Measurements from ENCODE around the gene NFKBIL1. TPM values are rescaled to one million over a fixed set of nuclear protein-coding genes. Genes with fewer than 3 reads are reported as not detected.
A peak's percentile ranks its signal among the peaks of the same experiment; 100 is the strongest.
"Not testable (repeated sequence)": the region's sequence is repeated elsewhere in the genome, so short reads cannot be mapped to it uniquely, and the experiment has no call there.

Gene NFKBIL1
- total RNA-seq, 1 experiment from 2014 or later: 15.1 TPM

DNA sequence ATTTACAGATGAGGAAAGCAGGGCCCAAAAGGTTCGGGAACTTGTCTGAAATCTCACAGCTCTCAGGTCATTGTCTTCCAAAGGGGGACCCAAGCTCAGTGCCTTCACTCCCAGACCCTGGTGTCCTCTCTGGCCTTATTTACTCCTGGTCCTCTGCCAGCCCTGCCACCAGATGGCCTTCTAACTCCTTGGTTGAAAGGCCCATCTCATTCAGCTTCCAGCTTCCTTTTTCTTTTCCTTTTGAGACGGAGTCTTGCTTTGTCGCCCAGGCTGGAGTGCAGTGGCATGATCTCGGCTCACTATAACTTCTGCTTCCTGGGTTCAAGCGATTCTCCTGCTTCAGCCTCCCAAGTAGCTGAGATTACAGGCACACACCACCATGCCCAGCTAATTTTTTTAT lies 4.0 kb downstream of the NFKBIL1 start:
- not testable (repeated sequence) for H3K4me2 ChIP-seq (ENCODE audit: insufficient read depth, insufficient read length, low read length); H3K9ac ChIP-seq (ENCODE audit: extremely low read depth, insufficient read length, low read length); H2BK20ac ChIP-seq (ENCODE audit: low read depth, low read length, poor library complexity, severe bottlenecking); H3K9me3 Mint-ChIP-seq; H4K91ac ChIP-seq (ENCODE audit: insufficient read length, low read depth, low read length); H3K79me2 ChIP-seq (ENCODE audit: insufficient read depth, low read length); H2AFZ ChIP-seq (ENCODE audit: low read length); H3K9me3 ChIP-seq (ENCODE audit: control insufficient read depth, low read depth, low read length); H4K5ac ChIP-seq (ENCODE audit: insufficient read length, low read depth, low read length); H3K27me3 Mint-ChIP-seq (ENCODE audit: low read depth); H3K23ac ChIP-seq (ENCODE audit: insufficient read length, low read depth, low read length); H2AK5ac ChIP-seq (ENCODE audit: insufficient read length, low read length); H3K23me2 ChIP-seq (ENCODE audit: insufficient read length, low read depth, low read length, poor library complexity, severe bottlenecking); H3K79me1 ChIP-seq (ENCODE audit: insufficient read depth, low read depth, low read length, poor library complexity, severe bottlenecking); H2BK5ac ChIP-seq (ENCODE audit: insufficient read length, low read length); H3K4me1 ChIP-seq (ENCODE audit: insufficient read depth, low read length); H3T11ph ChIP-seq (ENCODE audit: low read length); H2BK12ac ChIP-seq (ENCODE audit: insufficient read length, low read depth, low read length); H2BK120ac ChIP-seq (ENCODE audit: low read depth, low read length, poor library complexity, severe bottlenecking); H3K27ac ChIP-seq (ENCODE audit: insufficient read length, low read depth, low read length); H3K14ac ChIP-seq (ENCODE audit: insufficient read depth, low read length); H4K8ac ChIP-seq (replicated peaks; ENCODE audit: insufficient read length, low read depth, low read length); H4K20me1 ChIP-seq (ENCODE audit: control insufficient read depth, insufficient read depth, insufficient read length); H3K4ac ChIP-seq (ENCODE audit: low read depth, low read length); H3K18ac ChIP-seq (ENCODE audit: insufficient read length, low read depth, low read length); H3K56ac ChIP-seq (ENCODE audit: insufficient read length, low read depth, low read length); H2BK15ac ChIP-seq (ENCODE audit: low read depth, low read length); H3K27me3 ChIP-seq (ENCODE audit: insufficient read depth, low read length)
- peak overlapping the region in 1 of 2 experiments; percentile 38; a peak in 1 of 5 replicates for H3K4me3 Mint-ChIP-seq
- WGBS (ENCODE audit: extremely low coverage, insufficient read length, low lambda C conversion rate): no CpG with 5 or more reads among the region's 5 CpGs
- H3K27ac Mint-ChIP-seq: peak overlapping the region in 2 of 3 experiments; percentile 24 to 85; a peak in 2 of 7 replicates
- TF ChIP-seq, protein P1, sequence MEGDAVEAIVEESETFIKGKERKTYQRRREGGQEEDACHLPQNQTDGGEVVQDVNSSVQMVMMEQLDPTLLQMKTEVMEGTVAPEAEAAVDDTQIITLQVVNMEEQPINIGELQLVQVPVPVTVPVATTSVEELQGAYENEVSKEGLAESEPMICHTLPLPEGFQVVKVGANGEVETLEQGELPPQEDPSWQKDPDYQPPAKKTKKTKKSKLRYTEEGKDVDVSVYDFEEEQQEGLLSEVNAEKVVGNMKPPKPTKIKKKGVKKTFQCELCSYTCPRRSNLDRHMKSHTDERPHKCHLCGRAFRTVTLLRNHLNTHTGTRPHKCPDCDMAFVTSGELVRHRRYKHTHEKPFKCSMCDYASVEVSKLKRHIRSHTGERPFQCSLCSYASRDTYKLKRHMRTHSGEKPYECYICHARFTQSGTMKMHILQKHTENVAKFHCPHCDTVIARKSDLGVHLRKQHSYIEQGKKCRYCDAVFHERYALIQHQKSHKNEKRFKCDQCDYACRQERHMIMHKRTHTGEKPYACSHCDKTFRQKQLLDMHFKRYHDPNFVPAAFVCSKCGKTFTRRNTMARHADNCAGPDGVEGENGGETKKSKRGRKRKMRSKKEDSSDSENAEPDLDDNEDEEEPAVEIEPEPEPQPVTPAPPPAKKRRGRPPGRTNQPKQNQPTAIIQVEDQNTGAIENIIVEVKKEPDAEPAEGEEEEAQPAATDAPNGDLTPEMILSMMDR (conservative IDR thresholded peaks at IDR 0.05): peak; percentile 71
- H3K36me3 Mint-ChIP-seq (ENCODE audit: insufficient read depth in 1 of 3, low read depth in 3 of 3): peaks cover 6 to 32% (median 23%) of the 10 kb centered on the region in 3 experiments; a peak in 6 of 7 replicates
- peaks cover 4 to 10% of the 10 kb centered on the region in 2 experiments for H3K4me1 Mint-ChIP-seq
- peak; percentile 79 for DNase-seq

Measured in H9 (cell line).